CD4-positive, alpha-beta T cell (primary cell): ENCODE data around the gene TRAPPC14. TPM values are rescaled to one million over a fixed set of nuclear protein-coding genes. Genes with fewer than 3 reads are reported as not detected.

Experiments used
- ATAC-seq: fragments of 200-7000 bp; cut with Tn5 transposase; one replicate; pipeline ENCODE4 v1.10.0; 2022; ENCODE audit warnings: mild to moderate bottlenecking; ENCODE audit not compliant: poor library complexity
- CTCF ChIA-PET: fragments of 350-600 bp; sonication (Branson Sonifier 250); formaldehyde crosslinking; loops from one replicate; lab custom pipeline; 2021; ENCODE audit warnings: antibody characterized with exemption, inconsistent platforms; lab: Charles Lee
- POLR2A ChIA-PET: fragments of 350-600 bp; sonication (Branson Sonifier 250); formaldehyde crosslinking; loops from one replicate; lab custom pipeline; 2021; ENCODE audit warnings: antibody characterized with exemption, inconsistent platforms; lab: Charles Lee
- DNase-seq, 14 experiments: peaks; one replicate each; pipeline ENCODE4 v3.0.0-alpha.2; 2013 to 2020; ENCODE audit warnings: mixed read lengths in 2 of 14
- H3K27ac ChIP-seq, 2 donors: one replicate each; pipeline versions ENCODE4 v1.5.1 to v1.7.0; 2013; ENCODE audit warnings: low read length in 2 of 2, low read depth in 1 of 2, mild to moderate bottlenecking in 1 of 2
- H3K27me3 ChIP-seq, 2 experiments: 1 replicate in 1 of 2; 2 replicates in 1 of 2; pipeline versions ENCODE4 v1.6.1 to v1.7.0; 2013; ENCODE audit warnings: low read length in 2 of 2, control low read depth in 1 of 2, mild to moderate bottlenecking in 1 of 2, moderate library complexity in 1 of 2; ENCODE audit not compliant: insufficient read depth in 2 of 2, control insufficient read depth in 1 of 2
- H3K36me3 ChIP-seq: one replicate; pipeline ENCODE4 v1.6.1; 2013; ENCODE audit warnings: low read length, control low read depth; ENCODE audit not compliant: insufficient read depth
- H3K4me1 ChIP-seq: one replicate; pipeline ENCODE4 v1.6.1; 2013; ENCODE audit warnings: low read length, control low read depth; ENCODE audit not compliant: insufficient read depth
- H3K4me3 ChIP-seq: one replicate; pipeline ENCODE4 v1.5.1; 2013; ENCODE audit warnings: mild to moderate bottlenecking, low read length, moderate library complexity
- H3K9me3 ChIP-seq, 2 experiments: 1 replicate in 1 of 2; 2 replicates in 1 of 2; pipeline versions ENCODE4 v1.6.1 to v1.7.0; 2013; ENCODE audit warnings: low read length in 2 of 2, mild to moderate bottlenecking in 2 of 2, control low read depth in 1 of 2, moderate library complexity in 1 of 2; ENCODE audit not compliant: control insufficient read depth in 1 of 2, insufficient read depth in 1 of 2
- H3K27ac Mint-ChIP-seq: one replicate; pipeline ENCODE4 v1.8.0; 2020; ENCODE audit warnings: mixed read lengths
- H3K27me3 Mint-ChIP-seq: one replicate; pipeline ENCODE4 v1.8.0; 2021; ENCODE audit warnings: mixed read lengths
- H3K36me3 Mint-ChIP-seq: one replicate; pipeline ENCODE4 v1.8.0; 2021; ENCODE audit warnings: low read depth, mixed read lengths
- H3K4me1 Mint-ChIP-seq: one replicate; pipeline ENCODE4 v1.8.0; 2021; ENCODE audit warnings: low read depth, mixed read lengths
- H3K4me3 Mint-ChIP-seq: one replicate; pipeline ENCODE4 v1.8.0; 2020; ENCODE audit warnings: mild to moderate bottlenecking, mixed read lengths
- H3K9me3 Mint-ChIP-seq: one replicate; pipeline ENCODE4 v1.8.0; 2020; ENCODE audit warnings: mixed read lengths
- intact Hi-C, 2 experiments: fragments of 100-400 bp; cut with DNase I in 1 of 2; cut with micrococcal nuclease in 1 of 2; formaldehyde crosslinking; loops; one replicate each; pipeline versions ENCODE4 v1.15.1 to v1.9.0; 2023 to 2025; cut with DNase I, micrococcal nuclease
- total RNA-seq, 174 experiments: library from RNA in 2 of 174; stranded (reverse) in 2 of 174; gene quantifications; one replicate each; pipeline ENCODE4 v1.2.3 and lab custom pipeline; 2021 to 2026
- TF ChIP-seq, protein P1 (sequence below): fragments of 200-600 bp; IDR thresholded peaks from one replicate; pipeline ENCODE4 v1.8.0; 2022; ENCODE audit warnings: antibody characterized with exemption, mild to moderate bottlenecking

Gene TRAPPC14
- total RNA-seq, 2 experiments from 2014 or later = 37.9 to 42.6 TPM

DNA sequence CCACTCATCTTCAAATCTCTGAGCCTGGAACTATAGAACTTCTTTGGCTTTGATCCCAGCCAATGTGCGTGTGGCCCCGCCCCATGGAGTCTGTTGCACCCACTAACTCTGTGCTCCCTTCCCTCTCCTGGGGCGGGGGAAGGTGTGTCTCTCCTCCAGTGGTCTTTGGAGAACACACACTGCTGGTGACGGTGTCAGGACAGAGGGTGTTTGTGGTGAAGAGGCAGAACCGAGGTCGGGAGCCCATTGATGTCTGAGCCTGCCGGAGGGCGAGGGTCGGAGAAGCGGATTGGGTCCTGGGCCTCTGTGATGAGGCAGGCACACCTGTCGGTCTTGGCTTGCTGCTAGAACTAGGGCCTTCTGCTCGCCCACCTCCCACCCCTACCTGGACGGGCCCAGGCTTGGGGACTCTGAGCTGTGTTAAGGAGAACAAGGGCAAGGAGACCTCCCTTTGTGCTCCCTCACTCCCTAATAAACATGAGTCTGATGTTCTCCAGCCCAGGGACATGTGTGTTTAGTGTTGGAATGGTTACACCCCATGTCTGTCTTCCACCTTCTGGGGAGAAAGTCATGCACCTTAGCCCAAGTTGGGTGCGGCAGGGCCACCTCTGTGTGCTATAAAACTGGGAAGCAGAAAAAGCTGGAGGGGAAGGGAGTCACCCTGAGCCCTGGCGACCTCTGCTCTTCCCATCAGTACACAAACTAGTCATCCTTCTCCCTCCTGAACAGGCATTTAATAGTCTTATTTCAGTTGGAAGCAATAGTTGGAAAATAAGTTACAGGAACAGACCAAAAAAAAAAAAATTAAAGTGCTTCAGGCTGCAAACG lies 4.6 kb downstream of the TRAPPC14 start:
- no peak overlapping the region for H3K27ac ChIP-seq
- H3K4me3 Mint-ChIP-seq = peak overlapping the region; percentile 56
- peaks cover 71% of the 10 kb centered on the region for H3K4me1 ChIP-seq
- DNase-seq = no peak
- peaks cover 49% of the 10 kb centered on the region for H3K36me3 ChIP-seq
- peak overlapping the region; percentile 55 for H3K27ac Mint-ChIP-seq
- ChIA-PET CTCF (no interaction called here), POLR2A (interaction anchor here (0.8 to 3.2 kb wide), 2 partner anchors 13 to 27 kb away, joined by 3 to 21 read pairs; partner anchors contain the start of genes GAL3ST4 and MBLAC1)
- H3K9me3 Mint-ChIP-seq = no peaks in the 10 kb centered on the region
- no peaks in the 10 kb centered on the region for H3K27me3 ChIP-seq
- H3K36me3 Mint-ChIP-seq = peaks cover 68% of the 10 kb centered on the region
- intact Hi-C loops = no loop called here
- no peak for ATAC-seq
- no peaks in the 10 kb centered on the region for H3K9me3 ChIP-seq
- H3K4me1 Mint-ChIP-seq = peaks cover 62% of the 10 kb centered on the region
- H3K4me3 ChIP-seq = no peak overlapping the region
- TF ChIP-seq, protein P1, sequence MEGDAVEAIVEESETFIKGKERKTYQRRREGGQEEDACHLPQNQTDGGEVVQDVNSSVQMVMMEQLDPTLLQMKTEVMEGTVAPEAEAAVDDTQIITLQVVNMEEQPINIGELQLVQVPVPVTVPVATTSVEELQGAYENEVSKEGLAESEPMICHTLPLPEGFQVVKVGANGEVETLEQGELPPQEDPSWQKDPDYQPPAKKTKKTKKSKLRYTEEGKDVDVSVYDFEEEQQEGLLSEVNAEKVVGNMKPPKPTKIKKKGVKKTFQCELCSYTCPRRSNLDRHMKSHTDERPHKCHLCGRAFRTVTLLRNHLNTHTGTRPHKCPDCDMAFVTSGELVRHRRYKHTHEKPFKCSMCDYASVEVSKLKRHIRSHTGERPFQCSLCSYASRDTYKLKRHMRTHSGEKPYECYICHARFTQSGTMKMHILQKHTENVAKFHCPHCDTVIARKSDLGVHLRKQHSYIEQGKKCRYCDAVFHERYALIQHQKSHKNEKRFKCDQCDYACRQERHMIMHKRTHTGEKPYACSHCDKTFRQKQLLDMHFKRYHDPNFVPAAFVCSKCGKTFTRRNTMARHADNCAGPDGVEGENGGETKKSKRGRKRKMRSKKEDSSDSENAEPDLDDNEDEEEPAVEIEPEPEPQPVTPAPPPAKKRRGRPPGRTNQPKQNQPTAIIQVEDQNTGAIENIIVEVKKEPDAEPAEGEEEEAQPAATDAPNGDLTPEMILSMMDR = no peak
- H3K27me3 Mint-ChIP-seq = no peaks in the 10 kb centered on the region

DNA sequence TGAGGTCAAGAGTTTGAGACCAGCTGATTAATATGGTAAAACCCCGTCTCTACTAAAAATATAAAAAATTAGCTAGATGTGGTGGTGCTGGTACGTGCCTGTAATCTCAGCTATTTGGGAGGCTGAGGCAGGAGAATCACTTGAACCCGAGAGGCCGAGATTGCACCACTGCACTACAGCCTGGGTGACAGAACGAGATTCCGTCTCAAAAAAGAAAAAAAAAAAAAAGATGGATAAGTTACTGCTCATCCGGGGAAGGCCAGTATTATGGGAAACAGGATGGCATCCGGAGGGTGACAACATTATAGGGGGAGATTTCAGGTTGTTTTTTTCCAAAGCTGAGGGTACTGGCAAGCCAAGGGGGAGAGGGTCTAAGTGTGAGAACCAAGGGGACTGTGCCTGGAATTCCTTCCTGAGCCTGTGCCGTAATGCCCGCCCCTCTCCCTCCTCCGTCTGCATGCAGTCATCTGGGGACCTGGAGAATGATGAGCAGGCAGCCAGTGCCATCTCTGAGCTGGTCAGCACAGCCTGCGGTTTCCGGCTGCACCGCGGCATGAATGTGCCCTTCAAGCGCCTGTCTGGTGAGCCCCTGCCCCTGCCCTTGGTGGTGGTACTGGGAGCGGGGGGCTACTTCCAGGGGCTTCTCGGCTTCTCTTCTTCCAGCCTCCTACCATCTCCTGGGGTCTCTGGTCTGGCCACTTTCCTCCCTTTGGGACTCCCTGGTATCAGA lies 5.4 kb downstream of the TRAPPC14 start:
- Histone ChIP-seq H3K27me3 (no peaks in the 10 kb centered on the region), H3K9me3 (no peaks in the 10 kb centered on the region), H3K27ac (no peak overlapping the region), H3K4me1 (peaks cover 71% of the 10 kb centered on the region), H3K36me3 (peaks cover 49% of the 10 kb centered on the region), H3K4me3 (no peak overlapping the region)
- Mint-ChIP-seq H3K36me3 (peaks cover 74% of the 10 kb centered on the region), H3K27ac (peak overlapping the region; percentile 66), H3K4me1 (peaks cover 67% of the 10 kb centered on the region), H3K9me3 (no peaks in the 10 kb centered on the region), H3K27me3 (no peaks in the 10 kb centered on the region), H3K4me3 (peak overlapping the region; percentile 56)
- ChIA-PET CTCF (no interaction called here), POLR2A (interaction anchor here (0.8 kb wide), 1 partner anchor 27 kb away, joined by 3 read pairs; the partner anchor contains the start of gene MBLAC1)
- intact Hi-C loops = no loop called here
- ATAC-seq = no peak
- TF ChIP-seq, protein P1 = no peak
- DNase-seq = no peak

DNA sequence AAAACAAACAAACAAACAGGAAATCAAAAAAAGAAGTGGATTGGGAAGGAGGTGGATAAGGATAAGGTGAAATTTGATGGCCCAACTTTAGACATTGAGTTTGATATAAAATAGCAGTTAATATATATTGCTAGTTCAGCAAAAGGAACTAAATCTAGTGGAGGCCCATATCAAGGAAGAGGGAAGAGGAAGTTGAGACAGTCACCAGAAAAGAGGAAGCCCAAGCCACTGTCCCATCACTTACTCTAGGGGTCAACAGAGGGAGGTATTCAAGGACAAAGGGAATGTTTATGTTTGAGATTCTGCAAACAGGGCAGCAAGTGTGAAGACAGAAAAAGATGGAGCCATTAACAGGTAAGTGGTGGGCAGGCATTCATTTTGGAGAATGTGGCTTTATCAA lies 6.1 kb downstream of the TRAPPC14 start:
- Histone ChIP-seq H3K4me3 (no peak overlapping the region), H3K9me3 (no peaks in the 10 kb centered on the region), H3K27me3 (no peaks in the 10 kb centered on the region), H3K4me1 (peaks cover 71% of the 10 kb centered on the region), H3K36me3 (peaks cover 48% of the 10 kb centered on the region), H3K27ac (no peak overlapping the region)
- ATAC-seq (no peak), DNase-seq (no peak)
- POLR2A ChIA-PET = no interaction called here
- peaks cover 69% of the 10 kb centered on the region for H3K36me3 Mint-ChIP-seq
- H3K4me3 Mint-ChIP-seq = peak overlapping the region; percentile 13
- CTCF ChIA-PET = no interaction called here
- H3K27me3 Mint-ChIP-seq = no peaks in the 10 kb centered on the region
- no peaks in the 10 kb centered on the region for H3K9me3 Mint-ChIP-seq
- intact Hi-C loops = no loop called here
- peaks cover 63% of the 10 kb centered on the region for H3K4me1 Mint-ChIP-seq
- TF ChIP-seq, protein P1 = no peak
- peak overlapping the region; percentile 66 for H3K27ac Mint-ChIP-seq
